BJ (cell line): Measurements from ENCODE around the gene HINT3. TPM values are rescaled to one million over a fixed set of nuclear protein-coding genes. Genes with fewer than 3 reads are reported as not detected.
"Not testable (repeated sequence)": the region's sequence is repeated elsewhere in the genome, so short reads cannot be mapped to it uniquely, and the experiment has no call there.

ENCODE experiments used
- CTCF ChIA-PET: fragments of 350-600 bp; formaldehyde crosslinking; extraction: SDS; loops from one replicate; lab custom pipeline; 2021; ENCODE audit warnings: antibody characterized with exemption, inconsistent platforms; lab: Yijun Ruan, JAX
- POLR2A ChIA-PET: fragments of 300-600 bp; sonication (Branson Sonifier 250); formaldehyde crosslinking; extraction: SDS; loops from one replicate; lab custom pipeline; 2021; ENCODE audit warnings: antibody characterized with exemption; lab: Charles Lee
- DNase-seq: peaks from one replicate; pipeline ENCODE4 v3.0.0-alpha.2; 2011; ENCODE audit warnings: low read depth
- H3K27me3 ChIP-seq: 2 replicates; pipeline ENCODE4 v1.6.0; 2011; ENCODE audit warnings: low read length; ENCODE audit not compliant: control insufficient read depth, insufficient read depth
- H3K36me3 ChIP-seq: 2 replicates; pipeline ENCODE4 v1.5.1; 2011; ENCODE audit warnings: low read length; ENCODE audit not compliant: control insufficient read depth, insufficient read depth
- H3K4me3 ChIP-seq: 2 replicates; pipeline ENCODE4 v1.5.1; 2011; ENCODE audit warnings: low read depth, mild to moderate bottlenecking, control low read depth, low read length
- CTCF ChIP-seq: IDR thresholded peaks from 2 replicates; pipeline ENCODE4 v1.5.1; 2011; ENCODE audit warnings: low read depth, mild to moderate bottlenecking, control low read depth, inconsistent platforms, low read length, moderate library complexity; ENCODE audit not compliant: insufficient read depth
- polyA plus RNA-seq: library from polyadenylated mRNA; depleted of rRNA; stranded (reverse); fragments of >200 nt; gene quantifications from 2 replicates; pipeline ENCODE4 v1.2.3, GENCODE V29; 2011

Gene HINT3
- polyA plus RNA-seq, 1 experiment = 1.3 TPM

GRCh38 chr6:126010040-126010439, 53.5 kb downstream of the HINT3 start:
- no peak for DNase-seq
- no peaks in the 10 kb centered on the region; the same call in 1 of the 2 replicates for H3K36me3 ChIP-seq
- H3K27me3 ChIP-seq = no peaks in the 10 kb centered on the region
- ChIA-PET POLR2A (no interaction called here), CTCF (interaction anchor here (1.1 to 4.0 kb wide), 2 partner anchors 14 to 23 kb away, joined by 3 to 13 read pairs; no protein-coding TSS in a partner anchor)
- no peak for TF ChIP-seq CTCF
- no peak overlapping the region for H3K4me3 ChIP-seq

- DNase-seq = no peak
- no peak for TF ChIP-seq CTCF
- H3K4me3 ChIP-seq = no peak overlapping the region
- H3K36me3 ChIP-seq = peaks cover under 1% of the 10 kb centered on the region; the same call in 1 of the 2 replicates
- ChIA-PET CTCF (no interaction called here), POLR2A (no interaction called here)
- no peaks in the 10 kb centered on the region for H3K27me3 ChIP-seq
Measured at GRCh38 chr6:126015863-126016262, 59.3 kb downstream of the HINT3 start.

- ChIA-PET CTCF (no interaction called here), POLR2A (no interaction called here)
- no peak overlapping the region for H3K4me3 ChIP-seq
- H3K27me3 ChIP-seq = no peaks in the 10 kb centered on the region
- H3K36me3 ChIP-seq = peaks cover 2% of the 10 kb centered on the region; the same call in 1 of the 2 replicates
- DNase-seq = no peak
- no peak for TF ChIP-seq CTCF
Measured at GRCh38 chr6:126016591-126016990, 60.0 kb downstream of the HINT3 start.

GRCh38 chr6:126017668-126018067, 61.1 kb downstream of the HINT3 start:
- H3K27me3 ChIP-seq = no peaks in the 10 kb centered on the region
- no peak for DNase-seq
- no peak overlapping the region for H3K4me3 ChIP-seq
- peaks cover 2% of the 10 kb centered on the region; the same call in 1 of the 2 replicates for H3K36me3 ChIP-seq
- TF ChIP-seq CTCF = no peak
- POLR2A ChIA-PET = no interaction called here
- CTCF ChIA-PET = interaction anchor here (0.6 to 1.2 kb wide), 3 partner anchors 22 to 87 kb away, joined by 3 to 6 read pairs (median 3); no protein-coding TSS in a partner anchor

GRCh38 chr6:126020305-126021050, 63.9 kb downstream of the HINT3 start:
- POLR2A ChIA-PET = no interaction called here
- DNase-seq = no peak
- no peak for TF ChIP-seq CTCF
- Histone ChIP-seq H3K27me3 (no peaks in the 10 kb centered on the region), H3K36me3 (peaks cover 2% of the 10 kb centered on the region; the same call in 1 of the 2 replicates), H3K4me3 (no peak overlapping the region)
- CTCF ChIA-PET = no interaction called here

GRCh38 chr6:126023474-126023873, 66.9 kb downstream of the HINT3 start:
- H3K36me3 ChIP-seq, H3K4me3 ChIP-seq, H3K27me3 ChIP-seq, CTCF ChIA-PET, POLR2A ChIA-PET, DNase-seq: not testable (repeated sequence)
